GM13976 (cell line): ENCODE data around the gene OSBPL5.

Experiments used
- DNase-seq: peaks from one replicate; pipeline ENCODE4 v3.0.0; 2012; ENCODE audit warnings: low spot score
- CTCF ChIP-seq: IDR thresholded peaks from 2 replicates; pipeline ENCODE4 v1.5.1; 2012; ENCODE audit warnings: borderline replicate concordance, mild to moderate bottlenecking; ENCODE audit not compliant: insufficient read depth; ENCODE audit errors: extremely low read depth, missing control alignments, control extremely low read depth
- in situ Hi-C: fragments of 300-500 bp; cut with MboI; formaldehyde crosslinking; loops from one replicate; pipeline ENCODE4 v1.12.0; 2022; ENCODE audit warnings: low sequenced_read_pairs, mixed read lengths, inconsistent platforms; ENCODE audit not compliant: unreplicated experiment

Gene OSBPL5

GRCh38 chr11:3147626-3148025 lies 17.5 kb downstream of the OSBPL5 start:
- TF ChIP-seq CTCF = no peak
- no peak for DNase-seq
- in situ Hi-C loops = no loop called here

GRCh38 chr11:3147257-3147619 lies 17.9 kb downstream of the OSBPL5 start:
- TF ChIP-seq CTCF = no peak
- DNase-seq = no peak
- in situ Hi-C loops = no loop called here

- in situ Hi-C loops = no loop called here
- no peak for DNase-seq
- no peak for TF ChIP-seq CTCF
Measured at GRCh38 chr11:3146612-3147256, 18.4 kb downstream of the OSBPL5 start.

GRCh38 chr11:3145206-3145520 lies 19.9 kb downstream of the OSBPL5 start:
- TF ChIP-seq CTCF = no peak
- no peak for DNase-seq
- in situ Hi-C loops = no loop called here

- TF ChIP-seq CTCF = no peak
- no peak for DNase-seq
- in situ Hi-C loops = no loop called here
Measured at GRCh38 chr11:3144296-3145205, 20.6 kb downstream of the OSBPL5 start.

GRCh38 chr11:3143136-3143880 lies 21.8 kb downstream of the OSBPL5 start:
- DNase-seq = no peak
- TF ChIP-seq CTCF = no peak
- in situ Hi-C loops = no loop called here
